Bronchial smooth muscle cell (primary cell): Measurements from ENCODE around the gene ADGRF5. TPM values are rescaled to one million over a fixed set of nuclear protein-coding genes. Genes with fewer than 3 reads are reported as not detected.

Source experiments
- total RNA-seq: library from RNA; depleted of rRNA; stranded (reverse); fragments of >200 nt; gene quantifications from 2 replicates; pipeline ENCODE4 v1.2.1, GENCODE V29; 2014

ADGRF5 gene
- under 0.01 TPM in 1 of 2 replicates, not detected in the other for total RNA-seq

GRCh38 chr6:46921731-46922130, at the start of gene ADGRF5:
TSS of gene ADGRF5 (minus strand) at chr6:46921938. CDS start at chr6:46906762, 15,176 bp downstream.

Other genes with a start within 250 kb of the ADGRF5 start
- gene TDRD6, start 234.1 kb downstream of the ADGRF5 start, total RNA-seq: 0.26 and 0.32 TPM in 2 replicates
- not detected in 2 replicates for gene PLA2G7, start 186.6 kb downstream of the ADGRF5 start, total RNA-seq
- gene ANKRD66, start 175.0 kb downstream of the ADGRF5 start, total RNA-seq: not detected in 2 replicates
- gene MEP1A, start 128.5 kb downstream of the ADGRF5 start, total RNA-seq: not detected in 2 replicates
- gene ADGRF1, start 120.4 kb upstream of the ADGRF5 start, total RNA-seq: under 0.01 TPM in 1 of 2 replicates, not detected in the other